CD4-positive, alpha-beta T cell treated with Interleukin-15 for 1 hour (primary cell): Measurements from ENCODE around the gene AR.
"Not testable (repeated sequence)": the region's sequence is repeated elsewhere in the genome, so short reads cannot be mapped to it uniquely, and the experiment has no call there.

ENCODE experiments used
- DNase-seq: peaks from one replicate; pipeline ENCODE4 v3.0.0-alpha.2; 2020

The AR gene

DNA sequence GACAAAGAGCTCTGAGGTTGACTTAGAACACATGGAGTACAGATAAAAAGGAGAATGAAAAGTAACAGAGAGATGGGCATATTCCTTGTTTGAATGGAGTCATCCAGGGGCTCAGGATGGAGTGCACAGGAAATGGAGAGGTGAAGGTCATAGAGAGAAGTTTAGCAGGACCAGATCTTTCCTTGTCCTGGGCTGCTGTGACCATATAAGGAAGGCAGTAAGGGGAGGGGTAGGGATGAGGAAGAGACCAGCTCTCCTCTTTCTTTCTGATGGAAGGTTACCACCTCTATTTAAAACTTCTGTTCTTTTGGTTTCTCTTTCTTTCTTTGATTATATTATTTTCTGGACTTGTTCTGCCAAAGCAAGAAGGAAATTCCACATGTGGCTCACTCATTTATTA is 27.0 kb downstream of the AR start:
- no peak for DNase-seq

DNA sequence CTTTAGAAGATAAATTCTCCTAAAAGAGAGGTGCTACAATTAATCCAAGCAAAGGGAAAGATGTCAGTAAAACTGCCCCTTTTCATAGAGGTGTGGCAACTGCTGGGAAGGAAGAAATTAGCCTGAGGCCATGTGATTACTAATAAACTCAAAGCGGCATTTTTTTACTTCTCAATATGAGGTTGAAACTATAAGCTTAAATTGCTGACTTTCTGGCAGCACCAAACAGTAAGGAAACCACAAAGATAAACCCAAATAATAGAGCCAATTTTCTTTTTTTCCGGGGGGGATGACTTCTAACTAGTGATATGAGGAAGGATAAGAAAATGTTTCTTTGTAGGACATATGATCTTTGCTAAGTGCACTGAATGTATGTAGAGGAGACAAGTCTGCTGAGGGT is 30.9 kb downstream of the AR start:
- DNase-seq, result no peak

DNA sequence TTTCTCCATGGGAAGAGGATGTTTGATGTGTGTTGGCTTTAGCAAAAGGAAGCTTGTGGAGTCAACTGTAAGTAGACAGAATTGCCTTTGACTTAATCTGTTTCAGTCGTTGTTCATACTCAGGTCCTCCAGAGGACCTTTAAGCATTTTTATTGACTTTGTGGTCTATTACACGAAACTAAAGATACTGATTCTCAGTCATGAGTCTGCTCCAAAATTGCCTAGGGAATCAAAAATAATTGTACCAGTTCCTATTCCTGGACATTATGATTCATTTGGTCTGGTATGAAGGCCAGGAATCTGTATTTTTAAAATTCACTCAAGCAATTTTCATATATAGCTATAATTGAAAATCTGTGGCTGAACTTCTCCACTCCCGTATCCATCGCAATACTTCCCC is 38.6 kb downstream of the AR start:
- no peak for DNase-seq

DNA sequence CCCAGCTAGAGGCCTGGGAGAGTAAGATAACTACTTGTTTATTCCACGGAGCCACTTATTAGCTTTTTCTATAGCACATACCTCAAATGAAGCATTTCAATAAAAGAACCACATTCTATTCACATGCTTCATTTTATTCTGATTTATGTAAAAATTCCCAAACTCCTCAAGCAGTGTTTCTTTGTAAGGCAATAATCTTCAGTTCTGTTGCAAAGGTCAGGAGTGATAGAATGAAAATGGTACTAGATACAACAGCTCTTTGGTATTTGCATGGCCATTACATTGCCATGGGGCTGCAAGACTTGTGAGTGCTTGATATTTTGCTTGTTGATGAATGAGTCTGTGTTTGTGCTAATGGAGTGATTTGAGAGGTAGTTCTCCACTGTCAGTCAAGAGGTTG is 39.4 kb downstream of the AR start:
- no peak for DNase-seq

DNA sequence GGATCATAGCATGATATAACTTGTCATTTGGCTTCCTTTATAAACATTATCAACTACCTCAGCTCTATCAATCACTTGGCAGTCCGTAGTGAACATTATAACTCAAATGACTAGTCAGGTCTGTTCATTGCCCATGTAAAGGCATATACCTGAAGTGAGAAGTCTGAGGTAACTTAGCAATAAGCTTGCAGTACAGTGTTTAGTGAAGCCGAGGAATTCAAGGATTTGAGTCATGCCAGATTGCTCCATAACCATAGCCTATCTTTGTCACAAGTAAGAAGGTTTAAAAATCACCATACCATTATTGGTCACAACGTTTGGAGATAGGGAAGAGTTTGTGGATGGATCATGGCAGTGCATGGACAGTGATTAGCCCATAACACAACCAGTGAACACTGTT is 41.6 kb downstream of the AR start:
- DNase-seq, result no peak

DNA sequence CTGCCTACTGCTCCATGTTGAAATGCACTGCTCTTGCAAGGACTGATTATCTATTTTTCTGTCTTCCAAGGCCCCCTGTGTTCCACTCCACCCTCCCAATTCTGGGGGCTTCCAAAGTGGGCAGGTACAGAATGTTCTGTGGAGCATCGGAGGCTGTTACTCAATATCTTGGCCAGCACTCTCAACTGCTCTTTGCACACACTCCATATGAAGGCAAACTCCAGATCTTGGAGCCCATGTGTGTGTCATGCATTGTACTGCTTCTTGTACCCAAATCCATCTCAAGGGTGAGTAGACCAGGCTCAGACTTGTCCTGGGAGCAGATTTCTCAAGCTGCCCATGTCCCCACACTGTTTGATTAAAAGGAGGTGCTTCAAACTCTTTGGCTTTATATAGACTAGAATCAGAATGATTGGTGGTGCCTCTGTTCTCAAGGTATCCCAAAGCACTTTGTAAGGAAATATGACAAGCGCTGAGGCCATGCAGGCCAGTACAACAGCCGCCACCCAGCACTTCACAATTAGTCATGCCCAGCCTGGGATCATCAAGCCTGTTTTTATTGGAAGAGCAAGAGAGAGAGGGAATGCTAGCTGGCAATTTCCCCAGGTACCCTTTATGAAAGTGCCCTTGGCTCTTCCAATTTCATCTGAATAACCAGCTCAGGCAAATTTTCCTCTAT is 44.3 kb downstream of the AR start:
- no peak for DNase-seq

DNA sequence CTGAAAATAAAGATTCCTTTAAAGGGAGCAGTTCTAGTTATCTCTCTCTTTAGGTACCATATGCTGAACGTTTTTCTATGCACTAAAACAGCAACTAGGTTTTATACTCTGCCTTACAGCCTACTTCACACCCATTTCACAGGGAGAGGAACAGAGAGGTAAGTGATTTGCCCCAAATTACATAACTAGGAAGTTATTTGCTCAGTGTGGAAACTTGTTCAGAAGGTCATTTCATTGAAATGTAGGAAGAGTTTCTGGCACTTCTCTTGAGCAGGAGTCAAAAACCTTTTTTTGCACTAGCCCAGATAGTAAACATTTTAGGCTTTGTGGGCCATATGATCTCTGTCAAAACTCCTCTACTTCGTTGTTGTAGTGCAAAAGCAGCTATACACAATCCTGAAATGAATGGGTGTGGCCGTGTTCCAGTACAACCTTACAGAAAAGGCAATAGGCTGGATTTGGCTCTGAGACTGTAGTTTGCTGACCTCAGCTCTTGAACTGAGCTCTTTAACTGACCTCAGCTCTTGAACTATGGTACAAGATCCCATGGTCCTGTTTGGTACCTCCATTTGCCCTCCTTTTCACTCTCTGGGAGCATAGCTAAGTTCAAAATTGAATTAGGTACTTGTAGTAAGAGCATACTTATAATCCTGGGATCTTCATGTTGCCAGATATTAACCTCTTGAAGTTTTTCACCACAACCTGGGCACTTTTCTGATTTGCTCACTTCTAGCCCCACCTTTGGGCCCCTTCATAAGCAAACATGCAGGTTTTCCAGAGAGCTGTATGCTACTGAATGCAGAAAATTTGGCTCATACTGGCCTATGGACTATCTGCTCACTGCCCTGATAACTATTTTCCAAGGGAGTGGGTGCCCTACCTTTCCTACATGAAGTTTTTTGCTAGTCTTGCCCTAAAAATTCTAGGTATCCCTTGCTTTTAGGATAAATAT is 53.3 kb downstream of the AR start:
- DNase-seq, result no peak

DNA sequence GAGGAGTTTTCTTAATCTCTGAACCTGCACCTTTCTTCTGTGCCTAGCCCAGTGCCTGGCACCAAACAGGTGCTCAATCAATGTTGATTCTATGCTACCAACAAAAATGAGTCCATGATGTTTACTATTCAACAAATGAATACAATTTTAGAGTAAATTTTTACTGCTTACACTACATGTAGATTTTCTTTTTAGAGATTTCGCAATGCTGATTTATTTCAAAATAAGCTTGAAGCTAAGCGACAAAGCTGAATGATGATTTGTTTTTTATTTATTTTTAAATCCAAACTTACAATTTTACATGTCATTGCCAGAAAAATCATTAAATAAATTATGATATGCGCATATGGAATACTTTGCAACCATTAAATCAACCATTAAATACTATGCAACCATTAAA is 55.7 kb downstream of the AR start:
- no peak for DNase-seq

DNA sequence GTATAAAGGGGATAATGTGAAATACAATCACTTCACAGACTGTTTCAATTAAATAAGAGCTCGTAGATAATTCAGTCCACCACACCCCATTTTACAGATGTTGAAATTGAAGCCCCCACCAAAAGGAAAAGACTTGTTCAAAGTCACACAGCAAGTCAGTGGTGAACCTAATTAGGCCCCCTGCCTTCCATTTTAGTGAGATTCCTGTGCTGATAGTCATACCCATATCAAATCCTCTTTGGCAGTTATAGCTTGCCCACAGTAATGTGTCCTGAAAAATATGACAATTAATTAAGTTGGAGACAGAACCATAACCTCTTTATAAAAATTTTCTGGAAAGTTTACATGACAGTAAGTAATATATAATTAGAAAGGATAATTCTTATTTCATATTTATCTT is 58.0 kb downstream of the AR start:
- no peak for DNase-seq

DNA sequence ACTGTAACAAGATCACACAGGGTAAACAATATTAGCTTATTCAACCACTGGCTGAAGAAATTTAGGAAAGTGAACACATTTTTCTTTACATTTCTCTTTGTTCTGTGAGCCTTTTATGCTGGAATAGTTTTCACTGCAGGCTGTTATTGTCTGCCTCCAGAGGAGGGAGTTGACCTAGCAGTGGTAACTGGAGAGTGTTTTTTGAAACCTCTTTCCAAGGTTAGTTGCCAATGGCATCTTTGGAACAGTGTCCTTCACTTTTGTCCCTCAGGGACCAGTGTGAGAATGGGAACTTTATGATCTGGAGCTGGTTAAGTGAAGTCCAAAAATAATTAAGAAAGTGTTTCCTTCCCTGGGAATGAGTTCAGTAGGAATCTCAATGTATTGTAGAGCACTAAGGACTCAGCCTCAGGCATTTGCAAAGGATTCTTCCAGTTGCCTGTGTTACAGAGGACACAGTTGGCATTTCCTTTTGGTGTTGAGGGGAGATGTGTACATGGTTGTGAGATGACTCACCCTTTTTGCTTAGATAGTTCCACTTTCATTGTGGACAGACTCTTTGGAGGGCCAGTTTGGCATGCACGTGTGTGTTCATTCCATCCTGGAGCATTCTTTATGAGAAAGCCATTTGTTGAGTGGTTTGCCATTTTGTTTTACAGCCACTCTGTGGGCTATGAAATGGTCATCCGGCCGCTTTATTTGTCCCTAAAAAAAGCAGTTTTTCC is 61.3 kb downstream of the AR start:
- DNase-seq, result no peak

DNA sequence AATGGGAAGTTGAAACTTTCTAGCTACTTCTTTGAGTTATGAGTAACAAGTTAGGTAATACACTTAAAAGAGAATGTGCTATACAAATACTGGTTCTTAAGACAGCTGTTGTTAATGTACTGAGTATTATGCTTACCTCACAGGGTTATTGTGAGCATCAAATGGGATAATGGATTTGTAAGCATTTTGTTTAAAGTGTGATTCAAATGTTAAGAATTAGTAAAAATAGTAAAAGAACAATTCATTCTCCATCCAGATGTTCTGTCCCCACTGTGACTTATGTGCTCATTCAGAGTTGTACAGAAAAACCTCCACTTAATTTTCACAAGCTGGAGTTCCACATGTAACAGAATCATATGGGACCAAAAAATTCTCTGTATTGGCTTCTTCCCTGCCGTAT is 63.6 kb downstream of the AR start:
- DNase-seq, result no peak

DNA sequence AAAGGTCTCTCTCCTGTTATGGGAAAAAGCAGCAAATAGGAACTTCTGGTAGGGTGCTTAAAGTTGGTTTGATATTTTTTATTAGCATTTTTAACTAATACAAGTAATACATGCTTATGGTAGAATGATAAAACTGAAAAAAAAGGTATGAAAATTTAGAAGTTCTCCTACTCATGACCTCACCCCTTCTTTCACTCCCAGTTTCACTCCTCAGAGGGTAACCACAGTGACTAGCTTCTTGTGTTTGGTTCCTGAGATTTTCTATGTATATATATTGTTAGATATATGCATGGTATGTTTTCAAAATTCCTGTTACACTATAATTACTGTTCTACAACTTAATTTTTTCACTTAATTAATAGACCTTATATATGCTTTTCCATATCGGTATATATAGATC is 66.5 kb downstream of the AR start:
- no peak for DNase-seq

DNA sequence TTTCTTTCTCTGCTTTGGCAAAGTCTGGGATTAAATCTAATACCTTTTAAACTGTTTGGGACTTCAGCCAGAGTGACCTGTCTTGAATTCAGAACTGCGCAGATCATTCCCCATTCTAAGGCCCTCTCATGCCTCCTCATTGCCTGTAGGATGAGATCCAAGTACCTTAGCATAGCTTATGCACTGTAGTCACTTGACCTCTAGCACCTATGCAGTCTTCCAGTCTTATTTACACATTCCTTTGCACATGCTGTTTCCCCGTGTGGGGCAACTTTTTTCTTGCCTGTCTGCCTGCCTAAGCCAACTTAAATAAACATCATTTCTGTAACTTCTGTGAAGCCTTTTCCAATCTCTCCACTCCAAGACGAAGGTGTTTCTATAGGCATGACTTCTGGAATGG is 68.4 kb downstream of the AR start:
- DNase-seq, result no peak

DNA sequence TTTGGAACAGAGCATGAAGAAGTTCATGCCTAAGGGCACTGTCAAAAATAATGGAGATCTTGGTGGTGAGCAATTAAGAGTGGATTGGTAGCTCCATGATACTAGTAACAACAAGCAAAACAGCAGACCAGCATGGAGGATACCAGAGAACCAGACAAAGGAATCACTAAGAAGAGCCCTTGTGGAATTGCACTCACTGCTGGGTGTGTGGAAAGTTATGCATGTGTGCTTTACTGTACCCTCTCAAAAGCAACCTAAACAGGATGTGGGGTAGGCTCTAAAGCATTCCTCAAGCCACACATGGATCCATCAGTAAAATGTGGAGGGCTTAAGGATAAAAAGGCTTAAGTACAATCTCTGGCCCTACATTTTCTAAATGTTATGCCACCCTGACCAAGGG is 69.5 kb downstream of the AR start:
- no peak for DNase-seq

DNA sequence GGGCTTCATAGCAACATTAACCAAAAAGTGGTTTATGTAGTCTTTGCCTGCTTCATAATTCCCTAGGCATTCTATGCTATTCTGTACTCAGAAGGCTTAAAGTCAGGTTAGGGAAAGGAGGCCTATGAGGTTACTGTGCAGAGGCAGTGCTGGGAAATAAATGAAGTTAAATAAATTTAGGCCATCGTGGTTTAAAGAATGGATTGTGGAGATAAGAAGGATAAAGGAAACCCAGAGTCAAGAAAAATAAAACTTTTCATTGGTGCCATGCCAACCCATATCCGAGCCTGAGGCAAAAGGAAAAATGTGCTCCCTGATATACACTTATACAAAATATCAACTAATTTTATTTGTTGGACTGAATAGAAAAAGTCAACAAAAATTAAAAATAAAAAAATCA is 70.2 kb downstream of the AR start:
- DNase-seq, result no peak

DNA sequence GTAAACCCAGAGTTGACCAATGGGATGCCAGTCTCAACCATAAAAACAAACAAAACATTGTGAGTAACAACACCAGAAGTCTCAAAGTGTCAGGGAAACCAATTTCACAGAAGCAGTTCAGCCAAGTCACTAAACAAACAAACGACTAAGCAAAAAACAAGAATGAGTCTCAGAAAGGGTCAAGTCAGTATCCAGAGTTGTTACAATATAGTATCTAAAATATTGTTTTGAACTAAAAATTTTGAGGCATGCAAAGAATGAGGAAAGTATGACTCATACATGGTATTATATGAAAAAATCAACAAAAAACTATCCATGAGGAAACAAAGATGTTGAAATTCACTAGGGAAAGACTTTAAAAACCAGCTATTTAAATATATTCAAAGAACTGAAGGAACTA is 70.6 kb downstream of the AR start:
- no peak for DNase-seq

DNA sequence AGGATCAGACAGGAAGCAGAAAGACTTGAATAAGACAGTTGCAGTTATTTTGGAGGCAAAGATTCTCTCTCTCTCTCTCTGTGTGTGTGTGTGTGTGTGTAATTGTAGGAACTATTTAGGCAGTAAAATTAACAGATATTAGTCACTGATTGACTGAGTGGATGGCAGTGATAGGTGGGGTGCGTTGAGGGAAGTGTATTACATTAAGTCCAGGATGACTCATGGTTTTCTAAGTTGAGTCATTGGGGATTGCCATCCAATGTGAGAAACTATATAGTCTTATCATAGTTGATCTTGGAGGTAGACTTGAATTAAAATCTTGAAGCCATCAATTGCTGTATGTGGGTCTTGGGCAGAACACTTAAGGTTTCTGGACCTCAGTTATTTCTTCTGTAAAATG is 75.4 kb downstream of the AR start:
- no peak for DNase-seq

DNA sequence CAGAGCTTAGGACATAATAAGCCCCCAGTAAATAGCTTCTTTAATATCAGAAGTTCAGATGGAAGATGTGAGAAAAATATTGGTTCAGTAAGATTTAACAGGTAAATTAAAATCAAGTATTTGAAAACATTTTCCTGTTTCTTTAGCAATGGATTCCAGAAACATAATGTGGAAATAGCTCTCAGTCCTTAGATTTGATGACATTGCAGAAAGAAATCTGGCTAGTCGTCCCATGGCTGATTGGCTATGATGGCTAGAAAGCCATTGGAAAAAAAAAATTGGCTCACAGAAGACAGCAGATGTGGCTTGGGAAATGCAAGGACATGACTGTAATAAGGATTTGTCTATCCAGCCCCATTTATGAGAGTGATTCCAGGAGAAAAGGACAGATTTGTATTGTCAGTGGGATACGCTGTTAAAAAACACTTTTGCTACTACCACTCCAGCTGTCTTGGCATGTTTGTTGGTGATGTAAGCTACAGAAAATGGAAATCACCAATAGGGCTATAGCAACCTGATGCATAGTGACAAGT is 78.3 kb downstream of the AR start:
- DNase-seq, result no peak

DNA sequence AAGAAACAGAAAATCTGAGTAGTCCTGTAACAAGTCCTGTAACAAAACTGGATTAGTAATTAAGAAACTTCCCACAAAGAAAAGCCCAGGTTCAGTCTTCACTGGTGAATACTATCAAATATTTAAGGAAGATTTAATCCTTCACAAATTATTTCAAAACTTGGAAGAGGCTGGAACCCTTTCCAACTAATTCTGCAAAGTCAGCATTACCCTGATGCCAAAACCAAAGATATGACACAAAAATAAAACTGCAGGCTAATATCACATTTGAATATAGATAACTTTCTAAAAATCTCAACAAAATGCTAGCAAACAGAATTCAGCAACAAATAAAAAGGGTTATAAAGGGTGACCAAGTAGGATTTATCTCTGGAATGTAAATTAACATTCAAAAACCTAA is 80.5 kb downstream of the AR start:
- no peak for DNase-seq

DNA sequence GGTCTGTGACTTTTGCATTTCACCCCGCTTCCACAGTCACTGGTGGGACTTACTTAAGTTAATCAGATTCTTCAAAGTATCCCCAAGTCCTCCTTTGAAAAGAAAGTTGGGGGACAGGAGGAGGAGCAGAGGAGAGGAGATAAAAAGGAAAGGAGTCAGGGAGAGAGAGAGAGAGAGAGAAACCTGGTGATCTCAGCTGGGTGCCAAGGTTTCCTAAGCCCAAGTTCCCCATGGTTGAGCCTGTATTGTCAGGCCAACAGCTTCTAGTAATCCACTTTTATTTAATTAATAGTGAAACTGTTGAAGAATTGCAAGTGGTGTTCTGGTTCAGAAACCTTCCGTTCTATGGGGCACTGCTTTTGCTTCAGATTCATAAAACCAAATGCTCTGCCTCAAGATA is 91.6 kb downstream of the AR start:
- no peak for DNase-seq

DNA sequence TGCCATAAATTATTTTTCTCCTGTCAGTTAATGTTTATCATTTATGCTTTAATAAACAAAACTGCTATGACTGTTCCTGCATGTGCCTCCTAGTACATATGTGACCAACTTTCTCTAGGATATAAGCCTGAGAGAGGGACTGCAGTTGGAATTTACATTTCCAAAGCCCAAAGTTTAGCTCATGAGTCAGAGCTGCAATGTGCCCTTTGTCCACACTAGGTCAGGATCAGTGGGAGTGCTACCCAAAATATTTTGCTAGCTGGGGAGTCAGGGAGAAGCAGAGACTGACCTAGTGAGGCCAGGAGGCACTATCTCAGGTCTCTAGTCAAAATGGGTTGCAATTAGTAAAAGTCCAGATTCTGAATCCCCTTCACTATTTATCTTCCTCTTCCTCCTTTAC is 92.7 kb downstream of the AR start:
- DNase-seq, result no peak

DNA sequence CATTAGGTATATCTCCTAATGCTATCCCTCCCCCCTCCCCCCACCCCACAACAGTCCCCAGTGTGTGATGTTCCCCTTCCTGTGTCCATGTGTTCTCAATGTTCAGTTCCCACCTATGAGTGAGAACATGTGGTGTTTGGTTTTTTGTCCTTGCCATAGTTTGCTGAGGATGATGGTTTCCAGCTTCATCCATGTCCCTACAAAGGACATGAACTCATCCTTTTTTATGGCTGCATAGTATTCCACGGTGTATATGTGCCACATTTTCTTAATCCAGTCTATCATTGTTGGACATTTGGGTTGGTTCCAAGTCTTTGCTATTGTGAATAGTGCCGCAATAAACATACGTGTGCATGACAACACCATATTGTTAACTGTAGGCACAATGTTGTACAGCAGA is 93.5 kb downstream of the AR start:
- DNase-seq, result not testable (repeated sequence)

DNA sequence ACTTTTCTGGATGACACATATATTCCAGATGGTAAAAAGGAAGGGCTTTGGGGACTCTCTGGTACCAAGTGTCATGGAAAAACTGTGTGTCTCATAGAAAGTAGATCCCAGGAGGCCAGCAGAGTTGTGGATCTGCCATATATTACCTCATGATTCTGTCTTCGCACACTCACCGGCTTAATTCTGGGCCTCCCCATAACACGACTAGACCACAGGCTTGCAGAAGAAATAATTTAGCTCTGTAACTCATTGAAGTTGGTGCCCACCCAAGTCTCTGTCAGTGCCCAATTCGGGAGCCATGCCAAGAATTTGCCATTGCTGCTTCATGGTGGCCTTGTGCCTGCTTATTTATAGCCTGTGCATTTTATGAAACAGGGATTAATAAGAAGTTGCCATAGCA is 104.5 kb downstream of the AR start:
- no peak for DNase-seq
